ENCODE results near the gene GATD1. TPM values are rescaled to one million over a fixed set of nuclear protein-coding genes. Genes with fewer than 3 reads are reported as not detected.

GATD1 gene
- total RNA-seq, 4 donors from 2014 or later: 22.1 to 41.4 (median 27.3) TPM

DNA sequence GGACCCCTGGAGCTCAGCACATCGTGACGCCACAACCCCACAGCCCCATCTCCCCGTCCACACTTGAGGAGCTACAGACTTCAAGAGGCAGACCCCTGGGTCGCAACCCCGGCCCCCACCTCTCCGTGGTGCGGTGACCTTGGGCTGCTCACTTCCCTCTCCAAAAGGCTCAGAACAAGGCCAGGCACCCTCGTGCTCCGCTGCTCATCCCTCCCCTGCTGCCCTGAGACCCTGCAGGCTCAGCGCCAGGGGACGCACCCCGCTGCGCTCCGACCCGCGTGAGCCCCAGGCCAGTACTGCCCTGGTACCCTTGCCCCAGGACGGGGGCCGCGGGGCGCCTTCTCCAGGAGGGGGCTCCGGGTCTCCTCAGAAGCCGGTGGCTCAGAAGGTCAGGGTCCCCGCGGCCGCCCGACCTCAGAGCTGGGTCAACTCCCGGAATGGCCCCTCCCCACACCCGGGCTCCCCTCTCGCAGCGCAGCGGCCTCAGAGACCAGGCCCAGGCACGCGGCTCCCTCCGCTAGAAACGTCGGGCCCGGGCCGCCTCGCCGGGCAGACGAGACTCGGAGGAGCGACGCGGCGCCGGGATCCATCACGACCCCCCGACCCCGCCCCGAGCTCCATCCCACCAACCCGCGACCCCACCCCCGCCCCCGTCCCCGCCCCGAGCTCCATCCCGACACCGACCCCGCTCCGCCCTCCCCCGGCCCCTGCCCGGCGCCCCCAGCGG is 563 bp downstream of the GATD1 start:
- WGBS, 2 donors: 0 to 3% methylated on average over 7 to 19 of the region's 65 CpGs
- H3K4me1 ChIP-seq: peaks cover 0 to 72% (median 33%) of the 10 kb centered on the region in 4 donors
- H3K27ac ChIP-seq: peak overlapping the region; percentile 79 to 94 (median 88)
- no peaks in the 10 kb centered on the region for H3K27me3 ChIP-seq
- H3K9me3 ChIP-seq: no peaks in the 10 kb centered on the region
- H3K36me3 ChIP-seq: peaks cover 0 to 31% (median 0%) of the 10 kb centered on the region in 3 donors
- peak overlapping the region; percentile 65 to 96 (median 87) for H3K4me3 ChIP-seq
- no peak for DNase-seq (ENCODE audit: low spot score in 2 of 2)
- no peak for TF ChIP-seq CTCF (IDR thresholded peaks at IDR 0.05)
- no peak for TF ChIP-seq POLR2A (IDR thresholded peaks at IDR 0.05)
- TF ChIP-seq EP300 (IDR thresholded peaks at IDR 0.05): no peak

DNA sequence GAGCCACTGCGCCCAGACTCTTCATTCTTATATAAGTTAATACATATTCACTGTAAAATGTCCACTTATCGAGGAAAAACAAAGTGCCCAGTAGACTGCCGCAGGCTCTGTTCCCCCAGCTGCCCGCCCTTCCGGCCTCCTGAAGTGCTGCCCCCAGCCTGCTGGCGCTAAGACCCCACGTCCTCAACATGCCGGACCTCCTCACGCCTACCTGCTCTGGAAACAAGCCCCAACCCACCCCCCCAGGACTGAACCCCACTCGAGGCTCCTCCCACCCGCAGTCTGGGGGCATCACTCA is 1.1 kb downstream of the GATD1 start:
- Histone ChIP-seq H3K27ac (peak overlapping the region in 3 of 4 donors; percentile 84 to 94 (median 93)), H3K4me1 (peaks cover 0 to 77% (median 35%) of the 10 kb centered on the region in 4 donors), H3K27me3 (no peaks in the 10 kb centered on the region), H3K9me3 (no peaks in the 10 kb centered on the region), H3K4me3 (peak overlapping the region; percentile 65 to 96 (median 87)), H3K36me3 (peaks cover 0 to 34% (median 0%) of the 10 kb centered on the region in 3 donors)
- 24 to 30% methylated on average over 11 of the region's 11 CpGs for WGBS, 2 donors
- no peak for TF ChIP-seq CTCF (IDR thresholded peaks at IDR 0.05)
- no peak for TF ChIP-seq EP300 (IDR thresholded peaks at IDR 0.05)
- TF ChIP-seq POLR2A (IDR thresholded peaks at IDR 0.05): no peak
- no peak for DNase-seq (ENCODE audit: low spot score in 2 of 2)

DNA sequence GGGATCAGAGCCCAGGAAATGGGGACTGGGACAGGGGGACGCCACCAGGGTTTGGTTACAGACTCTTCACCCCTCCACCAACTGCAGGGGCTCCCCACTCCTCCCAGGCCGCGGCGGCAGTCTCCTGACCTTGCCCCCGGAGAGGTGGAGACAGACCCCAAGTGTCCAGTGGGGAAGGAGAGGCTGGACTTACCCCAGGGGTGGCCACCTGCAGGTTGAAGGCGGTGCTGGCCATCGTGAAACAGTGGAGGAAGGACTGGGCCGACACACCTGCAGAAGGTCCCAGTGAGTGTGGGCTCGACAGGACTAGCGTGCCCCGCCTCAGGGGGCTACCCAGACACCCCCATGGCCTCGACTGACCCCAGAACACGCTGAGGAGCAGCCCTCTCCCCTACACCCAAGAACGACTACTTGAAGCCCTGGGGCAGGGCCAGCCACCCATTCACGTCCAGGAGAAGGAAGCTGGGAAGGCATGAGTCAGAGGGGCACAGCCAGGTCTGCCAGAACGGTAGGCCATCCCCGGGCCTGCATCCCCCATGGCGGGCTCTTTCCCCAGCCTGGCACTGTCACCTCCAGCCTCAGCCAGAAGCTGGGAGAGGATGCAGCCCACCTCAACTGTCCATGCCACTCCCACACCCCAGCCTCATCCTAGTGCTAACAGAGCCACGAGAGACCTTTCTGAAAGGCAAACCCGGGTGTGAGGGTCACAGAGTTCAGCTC is 2.3 kb downstream of the GATD1 start:
- Histone ChIP-seq H3K9me3 (no peaks in the 10 kb centered on the region), H3K27ac (peak overlapping the region in 2 of 4 donors; percentile 26 to 94), H3K4me3 (no peak overlapping the region), H3K27me3 (no peaks in the 10 kb centered on the region), H3K4me1 (peaks cover 0 to 77% (median 35%) of the 10 kb centered on the region in 4 donors), H3K36me3 (peaks cover 0 to 39% (median 2%) of the 10 kb centered on the region in 3 donors)
- no peak for DNase-seq (ENCODE audit: low spot score in 2 of 2)
- TF ChIP-seq EP300 (IDR thresholded peaks at IDR 0.05): no peak
- TF ChIP-seq CTCF (IDR thresholded peaks at IDR 0.05): no peak
- no peak for TF ChIP-seq POLR2A (IDR thresholded peaks at IDR 0.05)
- WGBS, 2 donors: 67 to 75% methylated on average over 18 to 20 of the region's 20 CpGs

DNA sequence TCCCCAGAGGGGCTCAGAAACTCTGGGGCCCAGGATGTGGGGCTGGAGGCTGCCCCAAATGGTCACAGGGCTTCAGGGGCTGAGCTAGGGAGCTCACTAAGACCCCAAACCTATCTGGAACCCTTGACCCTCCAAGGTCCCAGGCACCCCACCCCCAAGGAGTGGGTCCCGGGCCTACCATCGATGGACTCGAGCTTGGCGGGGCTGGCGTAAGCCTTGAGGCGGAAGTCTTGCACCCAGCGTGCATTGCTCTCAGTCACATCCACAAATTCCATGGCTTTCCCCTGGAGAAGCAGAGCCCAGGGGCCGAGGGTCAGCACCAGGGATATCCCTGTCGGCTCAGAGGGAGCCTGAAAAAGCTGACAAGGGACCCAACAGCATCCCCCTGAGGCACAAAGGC is 3.5 kb downstream of the GATD1 start:
- H3K27ac ChIP-seq: peak overlapping the region; percentile 9 to 89 (median 54)
- peaks cover 0 to 45% (median 4%) of the 10 kb centered on the region in 3 donors for H3K36me3 ChIP-seq
- no peaks in the 10 kb centered on the region for H3K27me3 ChIP-seq
- TF ChIP-seq EP300 (IDR thresholded peaks at IDR 0.05) (no peak), CTCF (IDR thresholded peaks at IDR 0.05) (no peak), POLR2A (IDR thresholded peaks at IDR 0.05) (no peak)
- H3K4me3 ChIP-seq: no peak overlapping the region
- 65 to 77% methylated on average over 7 to 9 of the region's 9 CpGs for WGBS, 2 donors
- no peak for DNase-seq (ENCODE audit: low spot score in 2 of 2)
- H3K4me1 ChIP-seq: peaks cover 0 to 70% (median 35%) of the 10 kb centered on the region in 4 donors
- no peaks in the 10 kb centered on the region for H3K9me3 ChIP-seq

DNA sequence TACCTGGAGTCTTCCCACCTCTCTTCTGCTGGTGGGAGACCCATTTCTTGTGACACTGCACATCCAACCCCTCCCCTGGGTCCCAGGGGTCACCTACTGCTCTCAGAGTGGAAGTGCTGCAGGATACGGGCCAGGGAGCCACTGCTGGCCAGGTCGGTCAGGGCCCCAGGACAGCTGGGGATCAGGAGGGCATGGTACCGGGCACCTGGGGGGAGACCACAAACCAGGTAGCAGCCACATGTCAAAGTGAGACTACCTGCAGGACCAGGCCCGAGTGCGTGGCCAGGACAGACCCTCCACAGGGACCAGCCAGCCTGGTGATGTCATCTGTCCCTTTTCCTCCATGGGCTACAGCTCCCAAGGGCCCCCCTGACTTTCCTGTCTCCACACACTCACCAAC is 3.9 kb downstream of the GATD1 start:
- Histone ChIP-seq H3K4me1 (peaks cover 0 to 66% (median 34%) of the 10 kb centered on the region in 4 donors), H3K9me3 (no peaks in the 10 kb centered on the region), H3K36me3 (peaks cover 0 to 48% (median 4%) of the 10 kb centered on the region in 3 donors), H3K27me3 (no peaks in the 10 kb centered on the region), H3K4me3 (no peak overlapping the region), H3K27ac (peak overlapping the region; percentile 9 to 89 (median 54))
- TF ChIP-seq CTCF (IDR thresholded peaks at IDR 0.05) (no peak), POLR2A (IDR thresholded peaks at IDR 0.05) (no peak), EP300 (IDR thresholded peaks at IDR 0.05) (no peak)
- 81% methylated on average over 5 of the region's 5 CpGs; no CpG with 5 or more reads in 1 of the 2 donors for WGBS, 2 donors
- no peak for DNase-seq (ENCODE audit: low spot score in 2 of 2)

Data from tibial nerve (tissue), 4 donors.